Skin of body (tissue), 2 donors: ENCODE results near the gene CD300LD. TPM values are rescaled to one million over a fixed set of nuclear protein-coding genes. Genes with fewer than 3 reads are reported as not detected.
"Not testable (repeated sequence)": the region's sequence is repeated elsewhere in the genome, so short reads cannot be mapped to it uniquely, and the experiment has no call there.

Source experiments
- DNase-seq: peaks from one replicate; lab custom pipeline; 2025; lab: John Stamatoyannopoulos, UW
- total RNA-seq: library from RNA; depleted of rRNA; stranded (reverse); fragments of >200 nt; gene quantifications from one replicate; pipeline ENCODE4 v1.2.3, GENCODE V29; 2014

CD300LD gene
- total RNA-seq, 1 donor from 2014 or later, result 0.20 TPM

GRCh38 chr17:74606050-74606449 lies 14.0 kb upstream of the CD300LD start:
- no peak for DNase-seq

- no peak for DNase-seq
Measured at GRCh38 chr17:74605361-74605760, 13.3 kb upstream of the CD300LD start.

GRCh38 chr17:74604761-74605160 lies 12.7 kb upstream of the CD300LD start:
- no peak for DNase-seq

GRCh38 chr17:74604200-74604599 lies 12.1 kb upstream of the CD300LD start:
- no peak for DNase-seq

- no peak for DNase-seq
Measured at GRCh38 chr17:74603746-74604145, 11.7 kb upstream of the CD300LD start.

GRCh38 chr17:74603037-74603635 lies 11.1 kb upstream of the CD300LD start:
- DNase-seq, result no peak

GRCh38 chr17:74601944-74602572 lies 10.0 kb upstream of the CD300LD start:
- no peak for DNase-seq

GRCh38 chr17:74599448-74599939 lies 7.4 kb upstream of the CD300LD start:
- DNase-seq, result no peak

- no peak for DNase-seq
Measured at GRCh38 chr17:74599023-74599399, 6.9 kb upstream of the CD300LD start.

- no peak for DNase-seq
Measured at GRCh38 chr17:74598346-74599022, 6.4 kb upstream of the CD300LD start.

- DNase-seq, result no peak
Measured at GRCh38 chr17:74597069-74597790, 5.1 kb upstream of the CD300LD start.

GRCh38 chr17:74595037-74595750 lies 3.1 kb upstream of the CD300LD start:
- DNase-seq, result no peak

GRCh38 chr17:74591503-74591902 lies 580 bp downstream of the CD300LD start:
- no peak for DNase-seq

GRCh38 chr17:74585711-74586110 lies 6.4 kb downstream of the CD300LD start:
- no peak for DNase-seq

GRCh38 chr17:74584292-74585060 lies 7.6 kb downstream of the CD300LD start:
- DNase-seq, result no peak

- DNase-seq, result no peak
Measured at GRCh38 chr17:74582633-74583032, 9.4 kb downstream of the CD300LD start.

- DNase-seq, result no peak
Measured at GRCh38 chr17:74579900-74580299, 12.2 kb downstream of the CD300LD start.

GRCh38 chr17:74578979-74579378 lies 13.1 kb downstream of the CD300LD start:
- DNase-seq, result no peak

- no peak for DNase-seq
Measured at GRCh38 chr17:74574489-74575142, 17.5 kb downstream of the CD300LD start.

GRCh38 chr17:74573635-74574034 lies 18.4 kb downstream of the CD300LD start:
- not testable (repeated sequence) for DNase-seq
